Fibroblast of gingiva (primary cell): ENCODE results near the gene MYT1.
"Not testable (repeated sequence)": the region's sequence is repeated elsewhere in the genome, so short reads cannot be mapped to it uniquely, and the experiment has no call there.

Experiments
- DNase-seq: peaks from one replicate; pipeline ENCODE4 v3.0.0-alpha.2; 2011; ENCODE audit warnings: low read depth

The MYT1 gene

GRCh38 chr20:64168381-64169090 is 4.3 kb downstream of the MYT1 start:
- DNase-seq: no peak

GRCh38 chr20:64169091-64169560 is 4.9 kb downstream of the MYT1 start:
- no peak for DNase-seq

DNA sequence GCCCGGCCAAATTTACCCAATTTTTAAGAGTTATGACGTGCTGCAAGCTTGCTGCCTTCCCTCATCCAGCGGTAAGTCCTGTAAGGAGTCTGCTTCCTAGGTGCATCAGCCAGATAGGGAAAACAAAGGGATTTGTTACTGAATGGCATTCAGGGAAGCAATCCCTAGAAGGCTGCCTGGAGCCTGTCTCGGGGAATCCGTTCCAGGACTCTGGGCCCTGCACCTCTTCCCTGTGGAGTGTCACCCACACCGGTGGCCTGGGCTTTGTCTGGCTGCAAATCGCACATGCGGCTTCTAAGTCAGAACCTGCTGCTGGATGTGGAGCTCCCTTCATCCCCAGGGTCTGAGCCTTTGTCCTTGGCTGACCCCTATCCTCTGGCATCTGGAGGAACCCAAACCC is 7.0 kb downstream of the MYT1 start:
- no peak for DNase-seq

GRCh38 chr20:64173116-64173515 is 8.9 kb downstream of the MYT1 start:
- DNase-seq: no peak

DNA sequence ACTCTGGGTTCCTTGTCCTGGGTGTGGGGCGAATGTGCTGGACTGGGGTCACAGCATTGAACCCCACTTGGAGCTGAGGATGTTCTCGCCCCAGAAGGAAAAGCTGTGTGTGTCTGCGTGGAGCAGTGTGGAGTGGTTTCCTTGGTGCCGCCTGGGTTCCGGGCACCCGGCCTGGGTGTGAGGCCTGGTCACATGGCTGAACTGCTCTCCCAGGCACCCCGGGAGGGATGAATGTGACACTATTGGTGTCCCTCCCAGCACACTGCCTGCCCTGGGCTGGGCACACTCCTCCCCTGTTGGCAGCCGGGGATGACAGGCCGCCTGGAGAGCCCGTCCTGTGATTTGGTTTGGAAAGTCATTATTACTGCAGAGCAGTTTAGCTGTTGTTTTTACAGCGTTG is 12.3 kb downstream of the MYT1 start:
- DNase-seq: no peak

DNA sequence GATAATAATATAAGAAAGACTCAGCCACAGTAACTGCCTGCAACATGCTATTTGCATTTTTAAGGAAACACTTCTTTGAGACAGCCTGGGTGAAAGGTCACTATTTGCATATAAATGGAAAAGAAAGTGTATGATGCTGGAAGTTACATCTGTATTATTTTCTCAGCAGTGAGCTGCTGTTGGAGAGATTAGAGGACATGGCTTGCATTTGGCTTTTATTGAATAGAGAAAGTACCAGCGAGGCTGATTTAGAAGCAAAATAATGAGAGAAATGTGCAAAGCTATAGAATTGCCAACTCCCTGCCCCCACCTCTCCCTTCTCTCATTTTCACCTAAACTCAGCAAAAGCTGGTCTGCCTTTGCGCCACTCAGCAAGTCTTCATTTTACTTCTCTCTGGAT is 12.7 kb downstream of the MYT1 start:
- DNase-seq: no peak

DNA sequence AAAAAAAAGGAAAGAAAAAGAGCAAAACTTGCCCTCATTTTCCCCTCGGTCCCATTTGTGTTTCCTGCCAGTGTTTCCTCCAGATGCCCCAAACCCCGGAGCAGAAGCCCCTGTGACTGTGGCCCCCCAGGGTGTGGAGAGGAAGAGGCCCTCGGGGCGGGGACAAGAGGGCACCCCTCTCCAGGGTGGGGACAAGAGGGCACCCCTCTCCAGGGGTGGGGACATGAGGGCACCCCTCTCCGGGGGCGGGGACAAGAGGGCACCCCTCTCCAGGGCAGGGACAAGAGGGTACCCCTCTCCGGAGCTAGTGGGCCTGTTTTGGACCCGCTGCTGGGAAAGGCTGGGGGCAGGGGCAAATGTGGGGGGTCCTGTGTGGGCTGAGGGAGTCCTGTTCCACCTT is 13.1 kb downstream of the MYT1 start:
- DNase-seq: no peak

GRCh38 chr20:64177787-64178186 is 13.5 kb downstream of the MYT1 start:
- no peak for DNase-seq

- not testable (repeated sequence) for DNase-seq
Observed at GRCh38 chr20:64178925-64179324, 14.7 kb downstream of the MYT1 start.

DNA sequence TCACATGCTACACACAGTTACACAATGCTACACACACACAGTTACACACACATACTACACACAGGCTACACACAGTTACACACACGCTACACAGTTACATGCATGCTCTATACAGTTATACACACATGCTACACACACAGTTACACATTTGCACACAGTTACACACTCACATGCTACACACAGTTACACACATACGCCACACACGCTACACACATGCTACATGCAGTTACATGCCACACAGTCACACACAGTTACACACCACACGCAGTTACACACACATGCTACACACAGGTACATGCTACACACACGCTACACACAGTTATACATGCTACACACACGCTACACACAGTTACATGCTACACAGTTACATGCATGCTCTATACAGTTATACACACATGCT is 15.6 kb downstream of the MYT1 start:
- no peak for DNase-seq

- DNase-seq: no peak
Observed at GRCh38 chr20:64180673-64181072, 16.4 kb downstream of the MYT1 start.

- DNase-seq: no peak
Observed at GRCh38 chr20:64181391-64181790, 17.1 kb downstream of the MYT1 start.

GRCh38 chr20:64182146-64182865 is 18.1 kb downstream of the MYT1 start:
- DNase-seq: no peak

- no peak for DNase-seq
Observed at GRCh38 chr20:64183313-64183712, 19.1 kb downstream of the MYT1 start.

DNA sequence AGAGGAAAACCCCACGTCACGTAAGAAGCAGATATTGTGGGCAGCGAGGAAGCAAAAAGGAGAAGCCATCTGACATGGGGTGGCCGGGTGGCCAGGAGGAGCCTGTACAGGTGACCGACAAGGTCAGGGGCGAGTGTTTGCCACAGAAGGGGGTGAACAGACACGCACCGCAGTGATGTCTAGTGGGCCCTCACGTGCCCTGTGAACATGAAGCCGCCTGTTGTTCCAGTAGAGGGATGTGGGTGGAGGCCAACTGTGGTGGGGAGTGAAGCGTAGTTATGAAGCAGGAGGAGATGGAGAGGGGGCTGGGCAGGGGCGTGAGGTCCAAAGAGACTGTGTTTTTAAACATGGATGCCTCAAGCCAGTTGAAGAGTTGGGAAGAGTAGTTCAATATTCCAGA is 20.5 kb downstream of the MYT1 start:
- DNase-seq: no peak

DNA sequence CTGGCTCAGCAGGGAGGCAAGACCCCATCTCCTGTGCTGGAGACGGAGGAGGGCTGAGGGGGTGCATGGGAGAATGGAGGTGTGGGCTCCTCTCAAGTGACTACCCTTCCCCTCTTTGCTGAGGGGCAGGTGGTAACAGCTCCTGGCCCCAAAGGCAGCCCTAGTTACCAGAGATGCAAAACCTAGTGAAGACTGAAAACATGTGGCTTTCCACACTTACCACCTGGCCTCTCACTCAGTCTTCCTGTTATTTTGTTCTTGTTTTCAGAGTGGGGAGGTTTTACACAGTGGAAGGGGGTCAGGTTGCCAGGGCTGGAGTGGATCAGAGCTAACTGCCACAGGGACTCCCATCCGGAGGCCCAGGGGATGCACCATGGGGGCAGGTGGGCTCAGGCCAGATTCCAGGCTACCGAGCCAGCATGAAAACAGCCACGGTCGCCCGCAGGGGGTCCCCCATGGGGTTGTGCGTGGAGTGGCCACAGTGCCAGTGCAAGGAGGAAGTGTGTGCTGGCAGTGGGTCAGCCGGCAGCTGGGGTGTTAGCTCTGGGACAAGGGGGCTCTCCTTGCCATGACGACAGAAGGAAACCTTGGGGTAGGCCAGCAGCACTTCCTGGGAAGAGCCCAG is 21.1 kb downstream of the MYT1 start:
- DNase-seq: no peak

DNA sequence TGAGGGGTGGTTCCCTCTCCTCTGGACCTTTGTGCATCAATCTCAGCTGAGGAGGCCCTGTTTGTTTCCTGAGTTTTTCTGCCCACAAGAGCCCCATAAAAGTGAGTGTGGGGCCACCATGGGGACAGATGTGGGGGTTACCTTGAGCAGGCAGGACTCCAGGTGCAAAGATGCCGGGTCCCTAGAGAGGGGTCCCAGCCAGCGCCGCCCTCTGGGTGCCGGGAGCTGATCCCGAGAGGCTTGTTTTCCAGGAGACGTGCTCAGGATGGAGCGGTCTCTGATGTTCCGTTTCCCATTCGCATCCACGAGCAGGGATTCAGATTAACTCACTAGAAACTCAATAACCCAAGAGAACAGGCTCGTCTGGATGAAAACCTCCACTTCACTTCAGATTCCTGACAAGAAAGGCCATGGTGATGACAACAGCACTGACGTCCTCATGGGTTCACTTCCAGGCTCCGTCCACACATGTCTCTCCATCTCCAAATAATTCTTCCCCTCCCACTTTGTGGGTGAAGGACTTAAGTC is 21.9 kb downstream of the MYT1 start:
- DNase-seq: no peak

DNA sequence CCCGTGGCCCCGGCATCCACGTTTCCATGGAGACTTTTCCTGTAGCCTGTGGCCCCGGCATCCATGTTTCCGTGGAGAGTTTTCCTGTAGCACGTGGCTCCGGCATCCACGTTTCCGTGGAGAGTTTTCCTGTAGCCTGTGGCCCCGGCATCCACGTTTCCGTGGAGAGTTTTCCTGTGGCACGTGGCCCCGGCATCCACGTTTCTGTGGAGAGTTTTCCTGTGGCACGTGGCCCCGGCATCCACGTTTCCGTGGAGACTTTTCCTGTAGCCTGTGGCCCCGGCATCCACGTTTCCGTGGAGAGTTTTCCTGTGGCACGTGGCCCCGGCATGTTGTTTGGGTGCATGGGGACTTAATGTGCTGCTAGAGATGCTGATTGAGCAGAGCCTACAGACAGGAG is 23.0 kb downstream of the MYT1 start:
- DNase-seq: not testable (repeated sequence)

DNA sequence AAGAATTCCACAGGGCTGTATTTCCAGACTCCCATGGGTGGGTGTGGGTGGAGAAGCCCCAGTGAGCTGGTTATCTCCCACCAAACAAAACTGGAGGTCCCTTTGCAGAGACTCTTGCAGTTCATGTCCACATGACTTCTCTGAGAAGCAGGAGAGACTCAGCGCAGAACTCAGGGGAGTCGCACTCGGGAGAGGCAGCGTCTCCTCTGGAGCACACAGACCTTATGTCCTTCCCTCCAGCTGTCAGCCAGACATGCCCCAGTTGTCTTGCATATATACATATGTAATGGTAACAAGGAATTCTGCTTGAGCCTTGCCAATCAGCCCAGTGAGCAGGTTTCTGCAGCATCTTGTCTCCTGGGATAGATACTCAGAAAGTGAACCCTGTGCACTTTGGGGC is 23.8 kb downstream of the MYT1 start:
- no peak for DNase-seq

- DNase-seq: no peak
Observed at GRCh38 chr20:64188682-64189529, 24.7 kb downstream of the MYT1 start.

DNA sequence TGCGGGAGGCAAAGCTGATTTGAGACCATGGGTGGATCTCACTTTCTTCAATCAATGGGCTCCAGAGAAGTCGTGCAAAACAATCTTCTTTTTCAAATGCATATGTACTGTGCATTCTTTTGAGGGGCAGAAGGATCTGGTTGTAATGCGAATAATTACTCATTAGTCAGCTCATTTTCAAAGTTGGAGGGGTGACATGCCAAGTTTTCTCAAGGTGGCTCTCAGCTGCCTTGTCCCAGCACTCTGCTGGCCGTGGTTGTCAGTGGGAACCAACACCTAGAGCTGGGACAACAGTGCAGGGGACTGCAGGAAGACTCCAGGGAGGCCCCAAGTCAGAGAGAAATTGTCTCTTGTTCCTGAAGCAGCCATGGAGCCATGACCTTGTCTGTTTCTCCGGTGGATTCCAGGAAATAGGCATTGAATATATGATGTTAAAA is 25.3 kb downstream of the MYT1 start:
- no peak for DNase-seq

DNA sequence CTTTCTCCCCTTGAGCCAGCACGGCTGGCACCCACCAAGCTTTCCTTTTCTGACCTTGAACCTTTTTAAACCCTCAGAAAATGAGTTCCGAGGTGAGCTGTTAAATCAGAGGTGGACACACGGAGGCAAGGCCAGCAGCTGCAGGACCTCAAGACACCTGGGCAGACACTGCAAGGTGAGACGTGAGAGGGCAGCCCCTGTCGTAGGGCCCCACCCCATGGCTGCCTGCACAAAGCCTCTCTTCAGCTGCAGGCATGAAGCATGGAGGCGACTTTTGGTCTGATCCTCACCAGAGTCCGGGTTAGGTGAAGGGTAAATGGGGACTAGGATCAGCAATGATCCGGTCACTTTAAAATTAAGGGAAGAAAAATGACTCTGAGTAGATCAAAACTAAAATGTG is 25.7 kb downstream of the MYT1 start:
- DNase-seq: no peak
